ENCODE results near the gene ERAP2.

The ERAP2 gene

GRCh38 chr5:96855031-96855872 lies 21.0 kb upstream of the ERAP2 start:
- TF ChIP-seq CTCF (IDR thresholded peaks at IDR 0.05; ENCODE audit: extremely low read depth, missing control alignments): no peak
- no peak for DNase-seq (ENCODE audit: low spot score)

GRCh38 chr5:96856371-96856770 lies 19.9 kb upstream of the ERAP2 start:
- no peak for DNase-seq (ENCODE audit: low spot score)
- TF ChIP-seq CTCF (IDR thresholded peaks at IDR 0.05; ENCODE audit: extremely low read depth, missing control alignments): no peak

- no peak for TF ChIP-seq CTCF (IDR thresholded peaks at IDR 0.05; ENCODE audit: extremely low read depth, missing control alignments)
- no peak for DNase-seq (ENCODE audit: low spot score)
These were observed 18.8 kb upstream of the ERAP2 start for GRCh38 chr5:96857454-96857853.

- DNase-seq (ENCODE audit: low spot score): no peak
- TF ChIP-seq CTCF (IDR thresholded peaks at IDR 0.05; ENCODE audit: extremely low read depth, missing control alignments): no peak
These were observed 18.4 kb upstream of the ERAP2 start for GRCh38 chr5:96857924-96858323.

GRCh38 chr5:96859375-96859774 lies 16.9 kb upstream of the ERAP2 start:
- DNase-seq (ENCODE audit: low spot score): no peak

GRCh38 chr5:96861076-96861475 lies 15.2 kb upstream of the ERAP2 start:
- no peak for DNase-seq (ENCODE audit: low spot score)
- TF ChIP-seq CTCF (IDR thresholded peaks at IDR 0.05; ENCODE audit: extremely low read depth, missing control alignments): no peak

More at GRCh38 chr5:96859375-96859774, 16.9 kb upstream of the ERAP2 start:
- no peak for TF ChIP-seq CTCF (IDR thresholded peaks at IDR 0.05; ENCODE audit: extremely low read depth, missing control alignments)

- TF ChIP-seq CTCF (IDR thresholded peaks at IDR 0.05; ENCODE audit: extremely low read depth, missing control alignments): no peak
- no peak for DNase-seq (ENCODE audit: low spot score)
These were observed 13.2 kb upstream of the ERAP2 start for GRCh38 chr5:96863114-96863513.
